Right cardiac atrium (tissue), 5 donors: ENCODE data around the gene DOCK10. TPM values are rescaled to one million over a fixed set of nuclear protein-coding genes. Genes with fewer than 3 reads are reported as not detected.
"Not testable (repeated sequence)": the region's sequence is repeated elsewhere in the genome, so short reads cannot be mapped to it uniquely, and the experiment has no call there.

Source experiments
- ATAC-seq, 2 donors: fragments of 200-7000 bp; cut with Tn5 transposase; one replicate each; pipeline versions ENCODE4 v1.8.0 to v1.9.1; 2020; ENCODE audit warnings: moderate library complexity in 2 of 2, mild to moderate bottlenecking in 1 of 2
- DNase-seq, 3 donors: peaks; one replicate each; pipeline ENCODE4 v3.0.0-alpha.2; 2020
- H3K27ac ChIP-seq: one replicate; pipeline ENCODE4 v1.5.1; 2013; ENCODE audit warnings: mild to moderate bottlenecking, low read length, control low read depth, moderate library complexity
- H3K27me3 ChIP-seq: one replicate; pipeline ENCODE4 v1.6.1; 2013; ENCODE audit not compliant: control insufficient read depth, insufficient read depth
- H3K4me1 ChIP-seq: one replicate; pipeline ENCODE4 v1.6.1; 2013; ENCODE audit warnings: low read length; ENCODE audit not compliant: control insufficient read depth, insufficient read depth
- H3K4me3 ChIP-seq: one replicate; pipeline ENCODE4 v1.5.1; 2013; ENCODE audit warnings: low read length, control low read depth
- H3K9me3 ChIP-seq: one replicate; pipeline ENCODE4 v1.6.1; 2013; ENCODE audit warnings: low read length; ENCODE audit not compliant: control insufficient read depth
- WGBS: extraction: QIAGEN DNeasy Blood & Tissue Kit; methylation state at CpG from one replicate; pipeline ENCODE4 v1.1.7; 2013; 5-methylcytosine and 5-hydroxymethylcytosine counted together
- intact Hi-C, 4 donors: fragments of 100-400 bp; cut with DNase I; formaldehyde crosslinking; loops; one replicate each; pipeline versions ENCODE4 v1.11.0 to v1.14.0; 2022 to 2023
- polyA plus RNA-seq: library from polyadenylated mRNA; stranded (reverse); fragments of 200-250 nt; gene quantifications from one replicate; pipeline ENCODE4 v1.2.3, GENCODE V29; 2013
- total RNA-seq, 4 donors: library from RNA; stranded (reverse); fragmentation: NEBNext Ultra II Directional; extraction: Animal tissue kit (Norgen Biotek cat#: 25700); gene quantifications; one replicate each; pipeline ENCODE4 v1.2.1, GENCODE V29; 2021
- donor health status: healthy with polysubstance abuse.
- donor health status: DM: no; HTN: yes; CAD: no.
- donor health status: DM: no; HTN: no; CAD: no.
- donor health status: DM: no; HTN: yes; CAD: no; lungs with severe emphysema.
- donor health status: DM: yes; HTN: yes; CAD: no.

The DOCK10 gene
- total and polyA plus RNA-seq, 5 donors = 0.86 to 6.9 (median 4.8) TPM

- ATAC-seq, H3K27me3 ChIP-seq, H3K9me3 ChIP-seq, intact Hi-C loops, H3K4me3 ChIP-seq, H3K27ac ChIP-seq, DNase-seq, H3K4me1 ChIP-seq: not testable (repeated sequence)
- WGBS = 87% methylated on average over 8 of the region's 8 CpGs
Measured at GRCh38 chr2:224943601-224944041, 98.6 kb downstream of the DOCK10 start.

- no peak for ATAC-seq
- H3K4me3 ChIP-seq = no peak overlapping the region
- DNase-seq = no peak
- H3K27me3 ChIP-seq = no peaks in the 10 kb centered on the region
- intact Hi-C loops = no loop called here
- no peaks in the 10 kb centered on the region for H3K4me1 ChIP-seq
- H3K9me3 ChIP-seq = no peaks in the 10 kb centered on the region
- WGBS = 69% methylated on average over 2 of the region's 2 CpGs
- no peak overlapping the region for H3K27ac ChIP-seq
Measured at GRCh38 chr2:224941960-224942359, 100.3 kb downstream of the DOCK10 start.

- ATAC-seq (no peak), DNase-seq (no peak)
- Histone ChIP-seq H3K4me3 (no peak overlapping the region), H3K4me1 (no peaks in the 10 kb centered on the region), H3K27ac (no peak overlapping the region), H3K9me3 (no peaks in the 10 kb centered on the region), H3K27me3 (no peaks in the 10 kb centered on the region)
- intact Hi-C loops = no loop called here
- 94% methylated on average over 3 of the region's 3 CpGs for WGBS
Measured at GRCh38 chr2:224940618-224941017, 101.7 kb downstream of the DOCK10 start.

GRCh38 chr2:224938651-224939182, 103.6 kb downstream of the DOCK10 start:
- no peaks in the 10 kb centered on the region for H3K4me1 ChIP-seq
- no peaks in the 10 kb centered on the region for H3K27me3 ChIP-seq
- no peak overlapping the region for H3K27ac ChIP-seq
- intact Hi-C loops = no loop called here
- no peak overlapping the region for H3K4me3 ChIP-seq
- ATAC-seq (no peak), DNase-seq (no peak)
- no peaks in the 10 kb centered on the region for H3K9me3 ChIP-seq
- 27% methylated on average over 6 of the region's 6 CpGs for WGBS

GRCh38 chr2:224937887-224938286, 104.4 kb downstream of the DOCK10 start:
- Histone ChIP-seq H3K27ac (no peak overlapping the region), H3K9me3 (no peaks in the 10 kb centered on the region), H3K4me1 (no peaks in the 10 kb centered on the region)

GRCh38 chr2:224934526-224935188, 107.6 kb downstream of the DOCK10 start:
- H3K27me3 ChIP-seq = no peaks in the 10 kb centered on the region
- ATAC-seq = peak in 1 of 2 donors; percentile 72
- intact Hi-C loops = no loop called here
- H3K4me3 ChIP-seq = no peak overlapping the region
- no peak overlapping the region for H3K27ac ChIP-seq
- no peaks in the 10 kb centered on the region for H3K9me3 ChIP-seq
- DNase-seq = no peak
- WGBS = 56% methylated on average over 5 of the region's 5 CpGs
- no peaks in the 10 kb centered on the region for H3K4me1 ChIP-seq

More at GRCh38 chr2:224937887-224938286, 104.4 kb downstream of the DOCK10 start:
- ATAC-seq = no peak
- intact Hi-C loops = no loop called here
- DNase-seq = no peak
- no peaks in the 10 kb centered on the region for H3K27me3 ChIP-seq
- 61% methylated on average over 5 of the region's 5 CpGs for WGBS
- H3K4me3 ChIP-seq = no peak overlapping the region

- H3K4me1 ChIP-seq = no peaks in the 10 kb centered on the region
- 81% methylated on average over 2 of the region's 2 CpGs for WGBS
Measured at GRCh38 chr2:224933431-224933830, 108.8 kb downstream of the DOCK10 start.

GRCh38 chr2:224932522-224932921, 109.7 kb downstream of the DOCK10 start:
- Histone ChIP-seq H3K4me3 (no peak overlapping the region), H3K27me3 (no peaks in the 10 kb centered on the region), H3K9me3 (no peaks in the 10 kb centered on the region), H3K4me1 (no peaks in the 10 kb centered on the region), H3K27ac (no peak overlapping the region)
- intact Hi-C loops = no loop called here
- DNase-seq = no peak
- no peak for ATAC-seq
- 89% methylated on average over 3 of the region's 3 CpGs for WGBS

More at GRCh38 chr2:224933431-224933830, 108.8 kb downstream of the DOCK10 start:
- Histone ChIP-seq H3K9me3 (no peaks in the 10 kb centered on the region), H3K27ac (no peak overlapping the region), H3K4me3 (no peak overlapping the region), H3K27me3 (no peaks in the 10 kb centered on the region)
- ATAC-seq (no peak), DNase-seq (no peak)
- intact Hi-C loops = no loop called here

- Histone ChIP-seq H3K4me1 (no peaks in the 10 kb centered on the region), H3K27me3 (no peaks in the 10 kb centered on the region), H3K4me3 (no peak overlapping the region), H3K9me3 (no peaks in the 10 kb centered on the region), H3K27ac (no peak overlapping the region)
- ATAC-seq (no peak), DNase-seq (no peak)
- intact Hi-C loops = no loop called here
- WGBS = 52% methylated on average over 4 of the region's 4 CpGs
Measured at GRCh38 chr2:224931956-224932355, 110.3 kb downstream of the DOCK10 start.

- ATAC-seq = no peak
- Histone ChIP-seq H3K27me3 (no peaks in the 10 kb centered on the region), H3K27ac (no peak overlapping the region), H3K4me3 (no peak overlapping the region), H3K9me3 (no peaks in the 10 kb centered on the region), H3K4me1 (no peaks in the 10 kb centered on the region)
- intact Hi-C loops = no loop called here
- 82% methylated on average over 3 of the region's 3 CpGs for WGBS
- no peak for DNase-seq
Measured at GRCh38 chr2:224930990-224931389, 111.3 kb downstream of the DOCK10 start.

GRCh38 chr2:224930124-224930523, 112.1 kb downstream of the DOCK10 start:
- no peak for DNase-seq
- Histone ChIP-seq H3K27me3 (no peaks in the 10 kb centered on the region), H3K4me3 (no peak overlapping the region), H3K4me1 (no peaks in the 10 kb centered on the region), H3K27ac (no peak overlapping the region), H3K9me3 (no peaks in the 10 kb centered on the region)
- WGBS = 68% methylated on average over 5 of the region's 5 CpGs
- no peak for ATAC-seq
- intact Hi-C loops = no loop called here
